ENCODE measurements around the gene SERPINB8. TPM values are rescaled to one million over a fixed set of nuclear protein-coding genes. Genes with fewer than 3 reads are reported as not detected.
A peak's percentile ranks its signal among the peaks of the same experiment; 100 is the strongest.

SERPINB8 gene
- total RNA-seq, 1 donor from 2014 or later = 0.34 TPM

GRCh38 chr18:63962137-63962536 is 7.7 kb upstream of the SERPINB8 start:
- no peak overlapping the region for H3K27ac Mint-ChIP-seq
- Histone ChIP-seq H3K79me2 (ENCODE audit: low read depth) (no peaks in the 10 kb centered on the region), H3K4me1 (no peaks in the 10 kb centered on the region), H2AFZ (replicated peaks) (no peak overlapping the region), H3K36me3 (no peaks in the 10 kb centered on the region), H3F3A (ENCODE audit: low read depth) (no peaks in the 10 kb centered on the region), H4K20me1 (ENCODE audit: low read depth) (no peaks in the 10 kb centered on the region), H3K27ac (no peak overlapping the region), H3K9ac (no peak overlapping the region), H3K9me3 (ENCODE audit: low read depth) (no peaks in the 10 kb centered on the region), H3K4me3 (no peak overlapping the region), H3K27me3 (no peaks in the 10 kb centered on the region), H3K4me2 (no peak overlapping the region)
- peaks cover 4% of the 10 kb centered on the region for H3K4me1 Mint-ChIP-seq
- no peaks in the 10 kb centered on the region for H3K9me3 Mint-ChIP-seq
- DNase-seq (ENCODE audit: low spot score) = no peak
- TF ChIP-seq EZH2phosphoT487 (IDR thresholded peaks at IDR 0.05) = no peak
- no peak for TF ChIP-seq CTCF (IDR thresholded peaks at IDR 0.05)
- no peak for TF ChIP-seq EZH2 (IDR thresholded peaks at IDR 0.05)
- peaks cover 4% of the 10 kb centered on the region for H3K27me3 Mint-ChIP-seq (ENCODE audit: insufficient read depth, low read depth)
- H3K4me3 Mint-ChIP-seq = no peak overlapping the region
- no peaks in the 10 kb centered on the region for H3K36me3 Mint-ChIP-seq

GRCh38 chr18:63963615-63964256 is 6.1 kb upstream of the SERPINB8 start:
- no peak for TF ChIP-seq EZH2 (IDR thresholded peaks at IDR 0.05)
- TF ChIP-seq CTCF (IDR thresholded peaks at IDR 0.05) = peak; percentile 73
- TF ChIP-seq EZH2phosphoT487 (IDR thresholded peaks at IDR 0.05) = no peak
- peaks cover 4% of the 10 kb centered on the region for H3K4me1 Mint-ChIP-seq
- H3K27ac Mint-ChIP-seq = no peak overlapping the region
- no peaks in the 10 kb centered on the region for H3K9me3 ChIP-seq (ENCODE audit: low read depth)
- no peaks in the 10 kb centered on the region for H3F3A ChIP-seq (ENCODE audit: low read depth)
- no peak overlapping the region for H3K4me2 ChIP-seq
- no peaks in the 10 kb centered on the region for H3K36me3 Mint-ChIP-seq
- H3K36me3 ChIP-seq = no peaks in the 10 kb centered on the region
- no peaks in the 10 kb centered on the region for H3K27me3 ChIP-seq
- no peaks in the 10 kb centered on the region for H3K9me3 Mint-ChIP-seq
- H2AFZ ChIP-seq (replicated peaks) = no peak overlapping the region
- H3K4me3 ChIP-seq = no peak overlapping the region
- DNase-seq (ENCODE audit: low spot score) = peak; percentile 65
- H3K27me3 Mint-ChIP-seq (ENCODE audit: insufficient read depth, low read depth) = peaks cover 4% of the 10 kb centered on the region
- no peak overlapping the region for H3K4me3 Mint-ChIP-seq
- H3K4me1 ChIP-seq = no peaks in the 10 kb centered on the region
- no peak overlapping the region for H3K9ac ChIP-seq
- no peak overlapping the region for H3K27ac ChIP-seq
- no peaks in the 10 kb centered on the region for H4K20me1 ChIP-seq (ENCODE audit: low read depth)
- H3K79me2 ChIP-seq (ENCODE audit: low read depth) = no peaks in the 10 kb centered on the region

DNA sequence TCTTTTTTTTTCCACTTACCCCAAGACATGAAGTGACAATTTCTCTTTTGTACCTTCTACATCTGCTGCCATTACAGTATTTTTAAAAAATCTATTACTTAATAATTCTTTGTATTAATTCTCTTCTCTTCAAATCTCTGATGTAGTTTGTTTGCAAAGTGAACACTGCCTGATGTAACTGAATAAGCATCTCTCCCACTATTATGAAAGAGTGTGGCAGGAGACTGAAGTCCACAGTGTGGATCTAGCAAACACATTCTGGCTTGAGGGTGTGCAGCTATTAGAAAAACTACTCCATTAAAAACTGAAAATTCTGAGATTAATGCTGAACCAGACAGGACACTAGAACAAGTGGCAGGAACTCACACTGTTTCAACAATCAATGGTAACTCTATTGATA is 5.0 kb upstream of the SERPINB8 start:
- no peaks in the 10 kb centered on the region for H3K36me3 ChIP-seq
- H3K4me1 ChIP-seq = no peaks in the 10 kb centered on the region
- no peaks in the 10 kb centered on the region for H3K79me2 ChIP-seq (ENCODE audit: low read depth)
- peaks cover under 1% of the 10 kb centered on the region for H3F3A ChIP-seq (ENCODE audit: low read depth)
- no peak for DNase-seq (ENCODE audit: low spot score)
- TF ChIP-seq EZH2phosphoT487 (IDR thresholded peaks at IDR 0.05) (no peak), EZH2 (IDR thresholded peaks at IDR 0.05) (no peak), CTCF (IDR thresholded peaks at IDR 0.05) (no peak)
- H3K36me3 Mint-ChIP-seq = no peaks in the 10 kb centered on the region
- no peaks in the 10 kb centered on the region for H4K20me1 ChIP-seq (ENCODE audit: low read depth)
- H2AFZ ChIP-seq (replicated peaks) = no peak overlapping the region
- H3K27ac ChIP-seq = no peak overlapping the region
- H3K4me1 Mint-ChIP-seq = peaks cover 14% of the 10 kb centered on the region
- no peaks in the 10 kb centered on the region for H3K9me3 ChIP-seq (ENCODE audit: low read depth)
- H3K4me3 Mint-ChIP-seq = no peak overlapping the region
- no peak overlapping the region for H3K4me2 ChIP-seq
- peaks cover 9% of the 10 kb centered on the region for H3K27me3 Mint-ChIP-seq (ENCODE audit: insufficient read depth, low read depth)
- H3K27ac Mint-ChIP-seq = no peak overlapping the region
- no peak overlapping the region for H3K9ac ChIP-seq
- no peaks in the 10 kb centered on the region for H3K27me3 ChIP-seq
- no peaks in the 10 kb centered on the region for H3K9me3 Mint-ChIP-seq
- no peak overlapping the region for H3K4me3 ChIP-seq
